Measurements from ENCODE around the gene CEP170.
A peak's percentile ranks its signal among the peaks of the same experiment; 100 is the strongest.

CEP170 gene

GRCh38 chr1:243254927-243255790 is at the start of gene CEP170:
Gene CEP170 (minus strand): TSS chr1:243255281. CDS start chr1:243225280, 30,001 bp downstream.
- Histone ChIP-seq H2AFZ (ENCODE audit: low read depth, low read length) (peak within 1 kb of the TSS; percentile 87), H3K27me3 (ENCODE audit: insufficient read depth, low read length, poor library complexity) (no peaks in the 10 kb centered on the region), H3K79me2 (ENCODE audit: insufficient read depth, low read length) (peaks cover 94% of the 10 kb centered on the region), H3K27ac (ENCODE audit: low read length) (peak within 1 kb of the TSS; percentile 98), H3K4me1 (ENCODE audit: insufficient read depth, low read length) (peaks cover 36% of the 10 kb centered on the region), H4K20me1 (ENCODE audit: insufficient read depth, low read length) (peaks cover 10% of the 10 kb centered on the region; the same call in 1 of the 2 replicates), H3K9ac (ENCODE audit: low read depth, low read length) (peak within 1 kb of the TSS; percentile 83), H3K9me3 (ENCODE audit: insufficient read depth, low read length, severe bottlenecking) (no peaks in the 10 kb centered on the region), H3K4me3 (ENCODE audit: low read depth in 1 of 2, low read length in 2 of 2) (peak within 1 kb of the TSS; percentile 41 to 70), H3K36me3 (ENCODE audit: insufficient read depth, low read length) (no peaks in the 10 kb centered on the region), H3K4me2 (ENCODE audit: insufficient read depth, low read length) (peak within 1 kb of the TSS; percentile 73)
- TF ChIP-seq CTCF (IDR thresholded peaks at IDR 0.05; ENCODE audit: borderline replicate concordance, extremely low read depth, low read length, poor library complexity, severe bottlenecking) = no peak
- no peak for TF ChIP-seq EZH2 (IDR thresholded peaks at IDR 0.05; ENCODE audit: borderline replicate concordance, low read depth, low read length, severe bottlenecking)
- DNase-seq (peak; percentile 95), ATAC-seq (ENCODE audit: insufficient read depth, low read depth) (peak; percentile 64)

GRCh38 chr1:243301059-243301458 is 46.0 kb upstream of the CEP170 start:
- TF ChIP-seq EZH2 (IDR thresholded peaks at IDR 0.05; ENCODE audit: borderline replicate concordance, low read depth, low read length, severe bottlenecking) (no peak), CTCF (IDR thresholded peaks at IDR 0.05; ENCODE audit: borderline replicate concordance, extremely low read depth, low read length, poor library complexity, severe bottlenecking) (no peak)
- no peaks in the 10 kb centered on the region for H4K20me1 ChIP-seq (ENCODE audit: insufficient read depth, low read length)
- no peaks in the 10 kb centered on the region for H3K79me2 ChIP-seq (ENCODE audit: insufficient read depth, low read length)
- H3K9ac ChIP-seq (ENCODE audit: low read depth, low read length) = no peak overlapping the region
- ATAC-seq (ENCODE audit: insufficient read depth, low read depth) = no peak
- H3K9me3 ChIP-seq (ENCODE audit: insufficient read depth, low read length, severe bottlenecking) = peaks cover 6% of the 10 kb centered on the region
- H2AFZ ChIP-seq (ENCODE audit: low read depth, low read length) = no peak overlapping the region
- DNase-seq = no peak
- H3K27ac ChIP-seq (ENCODE audit: low read length) = no peak overlapping the region
- no peak overlapping the region for H3K4me2 ChIP-seq (ENCODE audit: insufficient read depth, low read length)
- peaks cover 19% of the 10 kb centered on the region; the same call in 1 of the 2 replicates for H3K36me3 ChIP-seq (ENCODE audit: insufficient read depth, low read length)
- no peaks in the 10 kb centered on the region for H3K4me1 ChIP-seq (ENCODE audit: insufficient read depth, low read length)
- H3K4me3 ChIP-seq (ENCODE audit: low read depth in 1 of 2, low read length in 2 of 2) = no peak overlapping the region
- H3K27me3 ChIP-seq (ENCODE audit: insufficient read depth, low read length, poor library complexity) = no peaks in the 10 kb centered on the region

GRCh38 chr1:243299069-243299468 is 44.0 kb upstream of the CEP170 start:
- TF ChIP-seq CTCF (IDR thresholded peaks at IDR 0.05; ENCODE audit: borderline replicate concordance, extremely low read depth, low read length, poor library complexity, severe bottlenecking) = no peak
- TF ChIP-seq EZH2 (IDR thresholded peaks at IDR 0.05; ENCODE audit: borderline replicate concordance, low read depth, low read length, severe bottlenecking) = no peak
- H3K27me3 ChIP-seq (ENCODE audit: insufficient read depth, low read length, poor library complexity) = no peaks in the 10 kb centered on the region
- H2AFZ ChIP-seq (ENCODE audit: low read depth, low read length) = no peak overlapping the region
- H3K4me1 ChIP-seq (ENCODE audit: insufficient read depth, low read length) = no peaks in the 10 kb centered on the region
- H3K4me3 ChIP-seq (ENCODE audit: low read depth in 1 of 2, low read length in 2 of 2) = no peak overlapping the region
- H4K20me1 ChIP-seq (ENCODE audit: insufficient read depth, low read length) = no peaks in the 10 kb centered on the region
- H3K36me3 ChIP-seq (ENCODE audit: insufficient read depth, low read length) = peaks cover 19% of the 10 kb centered on the region; the same call in 1 of the 2 replicates
- no peak overlapping the region for H3K27ac ChIP-seq (ENCODE audit: low read length)
- no peak overlapping the region for H3K4me2 ChIP-seq (ENCODE audit: insufficient read depth, low read length)
- H3K79me2 ChIP-seq (ENCODE audit: insufficient read depth, low read length) = no peaks in the 10 kb centered on the region
- ATAC-seq (ENCODE audit: insufficient read depth, low read depth) (no peak), DNase-seq (no peak)
- H3K9ac ChIP-seq (ENCODE audit: low read depth, low read length) = no peak overlapping the region
- H3K9me3 ChIP-seq (ENCODE audit: insufficient read depth, low read length, severe bottlenecking) = peaks cover 7% of the 10 kb centered on the region
